ENCODE measurements around the gene SEC24D. TPM values are rescaled to one million over a fixed set of nuclear protein-coding genes. Genes with fewer than 3 reads are reported as not detected.

The SEC24D gene
- total and polyA plus RNA-seq, 2 of the 8 experiments (the other 6 are each of a cell fraction or from before 2014, with no cell fraction given): 28.9 to 91.6 TPM

- TF ChIP-seq SIN3A (conservative IDR thresholded peaks at IDR 0.05 in 1 of 2, IDR thresholded peaks at IDR 0.05 in 1 of 2; ENCODE audit: low read depth in 1 of 2, low read length in 2 of 2) (no peak), NRF1 (IDR thresholded peaks at IDR 0.05; ENCODE audit: low read depth, low read length) (no peak), POU5F1 (IDR thresholded peaks at IDR 0.05; ENCODE audit: low read depth, low read length) (no peak), SRF (IDR thresholded peaks at IDR 0.05; ENCODE audit: low read depth, low read length) (no peak)
These were observed 61.6 kb downstream of the SEC24D start (continued) for GRCh38 chr4:118774321-118774720.
